ENCODE results near the gene CRY1.
A peak's percentile ranks its signal among the peaks of the same experiment; 100 is the strongest.

CRY1 gene

DNA sequence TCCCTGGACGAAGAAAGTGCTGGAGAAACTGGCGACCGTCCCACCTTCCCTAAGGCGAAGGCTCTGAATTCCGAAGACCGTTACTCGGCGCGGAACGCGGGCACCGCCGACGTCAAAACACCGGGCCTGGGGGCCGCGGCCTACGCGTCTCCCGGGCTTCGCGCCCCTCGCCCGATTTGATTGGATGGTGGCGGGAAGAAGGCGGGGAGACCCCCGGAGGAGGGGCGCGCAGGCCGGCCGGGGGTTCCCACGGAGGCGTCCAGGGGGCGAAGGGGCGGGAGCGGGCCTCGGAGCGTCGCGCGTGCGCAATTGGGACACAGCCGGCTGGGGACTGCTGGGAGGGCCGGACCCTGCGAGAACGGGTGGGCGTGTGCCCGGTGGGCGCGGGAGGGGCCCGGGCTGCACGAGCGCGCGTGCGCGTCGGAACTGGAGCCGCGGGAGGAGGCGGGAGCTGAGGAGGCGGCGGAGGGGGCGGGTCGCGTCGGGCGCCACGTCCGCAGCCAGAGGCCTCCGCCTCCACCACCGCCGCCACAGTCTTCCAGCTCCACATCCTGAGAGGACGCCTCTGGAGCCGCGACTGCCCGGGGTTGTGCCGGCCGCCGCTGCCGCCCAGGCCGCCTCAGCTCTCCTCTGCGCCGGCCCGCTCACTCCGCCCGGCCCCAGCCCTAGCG lies 137.8 kb downstream of the CRY1 start, which contains the start of gene TMEM263:
TMEM263 (plus strand) TSS at position 531 of the 671 bp plus-strand sequence. CDS start 11,210 bp downstream, outside the sequence.
- peak; percentile 95 to 96 for DNase-seq

DNA sequence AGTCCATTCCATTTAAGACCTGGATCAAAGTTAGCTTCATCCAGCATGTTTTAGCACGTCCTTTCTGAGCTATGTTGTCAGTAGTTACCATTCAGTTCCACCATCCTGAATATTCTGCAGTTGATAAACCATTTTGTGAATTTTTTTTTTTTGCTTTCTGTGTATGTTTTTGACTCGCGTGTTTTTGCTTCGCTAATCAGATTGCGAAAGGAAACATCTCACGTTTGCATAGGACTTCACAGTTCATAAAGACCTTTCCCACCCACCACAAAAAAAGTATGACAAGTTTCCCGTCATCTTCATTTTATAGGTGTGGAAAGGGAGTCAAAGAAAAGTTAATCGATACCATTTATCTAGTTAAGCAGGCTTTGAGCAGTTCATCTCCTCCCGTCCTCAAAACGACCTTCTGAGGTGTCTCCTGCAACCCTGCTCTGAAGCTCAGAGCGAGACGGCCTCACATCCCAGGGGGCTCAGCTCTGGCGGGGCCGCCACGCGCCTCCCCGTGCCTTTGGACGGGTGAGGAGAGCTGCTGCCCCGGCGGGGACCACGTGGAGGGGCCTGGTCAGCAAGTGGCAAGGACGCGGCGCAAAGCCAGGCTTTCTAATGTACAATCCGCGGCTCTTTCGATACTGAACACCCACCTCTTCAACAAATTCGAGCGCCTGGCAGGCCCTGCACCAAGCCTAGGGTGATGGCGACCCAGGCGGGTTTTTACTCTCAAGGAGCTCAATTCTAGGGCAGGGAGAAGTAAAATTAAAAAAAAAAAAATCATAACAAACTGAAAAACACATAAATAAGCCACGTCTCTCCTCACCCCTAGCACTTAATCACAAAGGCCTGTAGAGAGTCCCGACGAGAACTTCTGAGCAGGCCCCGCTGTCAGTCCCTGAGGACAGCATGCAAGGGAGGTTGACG lies 138.6 kb downstream of the CRY1 start:
- peak in 1 of 2 donors; percentile 14 for DNase-seq

DNA sequence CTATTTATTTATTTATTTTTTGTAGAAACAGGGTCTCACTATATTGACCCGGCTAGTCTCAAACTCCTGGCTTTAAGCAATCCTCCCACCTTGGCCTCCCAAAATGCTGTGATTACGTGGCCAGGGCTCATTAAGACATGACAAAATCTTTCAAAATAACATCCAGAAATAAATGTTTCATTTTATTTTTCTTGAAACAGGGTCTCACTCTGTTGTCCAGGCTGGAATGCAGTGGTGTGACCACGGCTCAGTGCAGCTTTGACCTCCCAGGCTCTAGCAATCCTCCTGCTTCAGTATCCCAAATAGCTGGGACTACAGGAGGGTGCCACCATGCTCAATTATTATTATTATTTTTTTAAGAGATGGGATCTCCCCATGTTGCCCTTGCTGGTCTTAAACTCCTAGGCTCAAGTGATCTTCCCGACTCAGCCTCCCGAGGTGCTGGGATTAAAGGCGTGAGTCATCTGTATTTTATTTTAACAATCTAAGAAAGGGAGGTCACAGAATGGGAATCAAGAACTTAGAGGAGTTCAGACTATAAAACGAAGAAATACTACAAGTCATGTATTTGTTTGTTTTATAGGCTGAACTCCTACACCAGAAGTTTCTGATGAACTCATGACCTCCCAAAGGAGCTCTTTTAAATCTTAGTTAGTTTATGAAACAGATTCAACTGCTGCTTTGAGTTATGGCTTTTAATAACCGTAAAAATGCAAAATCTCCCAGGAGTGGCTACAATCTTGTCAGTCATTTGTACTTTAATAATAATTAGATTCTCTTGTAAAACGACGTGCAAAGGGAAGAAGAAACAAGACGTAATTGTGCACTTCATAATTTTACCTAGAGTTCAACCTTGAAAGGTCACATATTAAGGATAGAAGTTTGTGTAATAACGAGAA lies 139.7 kb downstream of the CRY1 start:
- DNase-seq, result no peak

DNA sequence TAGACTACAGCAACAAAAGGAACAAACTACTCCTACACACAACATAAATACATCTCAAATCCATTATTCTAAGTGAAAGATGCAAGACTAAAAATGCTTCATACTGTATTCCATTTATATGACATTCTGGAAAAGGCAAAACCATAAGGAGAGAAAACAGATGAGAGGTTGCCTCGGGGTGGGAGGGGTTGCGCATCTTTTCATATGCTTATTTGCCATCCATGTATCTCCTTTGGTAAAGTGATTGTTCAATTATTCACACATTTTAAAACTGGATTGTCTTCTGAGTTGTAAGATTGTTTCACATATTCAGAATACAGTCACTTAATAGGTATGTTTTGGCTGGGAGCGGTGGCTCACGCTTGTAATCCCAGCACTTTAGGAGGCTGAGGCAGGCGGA lies 142.8 kb downstream of the CRY1 start:
- DNase-seq, result no peak

DNA sequence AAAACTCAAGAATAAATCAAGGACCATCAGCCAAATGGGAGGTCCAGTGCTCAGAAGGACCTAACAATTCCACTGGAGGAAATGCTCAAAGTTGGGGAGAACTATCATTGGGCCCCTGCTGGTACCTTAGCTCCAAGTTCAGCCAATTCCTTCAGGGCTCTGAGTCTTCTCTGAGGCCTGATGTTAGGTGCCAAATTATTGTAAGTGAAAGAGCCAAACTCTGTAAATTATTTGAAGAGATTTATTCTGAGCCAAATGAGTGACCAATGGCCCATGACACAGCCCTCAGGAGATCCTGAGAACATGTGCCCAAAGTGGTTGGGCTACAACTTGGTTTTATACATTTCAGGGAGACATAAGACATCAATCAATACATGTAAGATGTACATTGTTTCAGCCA lies 145.9 kb downstream of the CRY1 start:
- DNase-seq, result no peak

DNA sequence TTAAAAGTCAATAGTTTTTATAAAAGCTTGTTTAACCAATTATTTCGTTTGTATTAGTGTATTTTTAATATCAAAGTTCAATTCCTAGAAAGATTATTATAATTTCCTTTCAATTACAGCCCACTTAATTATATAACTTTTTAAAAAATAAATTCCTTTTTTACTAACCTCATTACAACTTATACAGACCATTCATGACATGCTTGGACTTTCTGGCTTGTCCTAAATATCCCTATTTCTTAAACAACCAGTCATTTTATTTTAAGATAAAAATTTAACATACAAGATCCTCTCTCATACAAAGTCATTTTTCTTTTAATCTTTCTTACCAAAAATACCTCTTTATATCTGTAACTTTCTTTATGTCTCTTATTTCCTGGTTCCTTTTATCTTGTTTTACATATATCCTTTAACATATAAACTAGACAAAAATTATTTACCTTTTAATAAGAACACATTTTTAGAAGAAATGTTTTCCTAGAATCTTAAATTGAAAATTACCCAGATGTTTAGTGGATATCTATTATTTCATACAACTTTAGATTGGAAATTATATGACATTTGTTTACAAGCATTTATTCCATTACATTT lies 148.0 kb downstream of the CRY1 start:
- DNase-seq, result no peak

DNA sequence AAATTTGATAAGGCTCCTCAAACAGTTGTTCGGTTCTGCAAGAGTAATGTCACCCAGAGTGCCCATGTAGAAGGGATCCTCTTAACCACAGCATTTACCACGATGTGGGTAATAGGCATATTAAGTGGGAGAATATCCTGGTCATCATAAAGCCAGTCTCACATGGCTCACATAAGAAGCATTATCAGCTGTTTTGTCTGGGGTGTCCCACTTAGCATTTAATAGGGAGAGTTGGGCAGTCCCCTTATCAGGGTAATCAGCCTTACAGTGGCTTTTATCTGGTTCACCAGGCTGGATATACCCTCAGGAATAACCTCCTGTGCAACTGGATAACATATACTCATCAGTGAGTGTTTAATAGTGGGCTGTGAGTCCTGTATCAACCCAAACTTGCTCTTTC lies 150.6 kb downstream of the CRY1 start:
- DNase-seq, result no peak

DNA sequence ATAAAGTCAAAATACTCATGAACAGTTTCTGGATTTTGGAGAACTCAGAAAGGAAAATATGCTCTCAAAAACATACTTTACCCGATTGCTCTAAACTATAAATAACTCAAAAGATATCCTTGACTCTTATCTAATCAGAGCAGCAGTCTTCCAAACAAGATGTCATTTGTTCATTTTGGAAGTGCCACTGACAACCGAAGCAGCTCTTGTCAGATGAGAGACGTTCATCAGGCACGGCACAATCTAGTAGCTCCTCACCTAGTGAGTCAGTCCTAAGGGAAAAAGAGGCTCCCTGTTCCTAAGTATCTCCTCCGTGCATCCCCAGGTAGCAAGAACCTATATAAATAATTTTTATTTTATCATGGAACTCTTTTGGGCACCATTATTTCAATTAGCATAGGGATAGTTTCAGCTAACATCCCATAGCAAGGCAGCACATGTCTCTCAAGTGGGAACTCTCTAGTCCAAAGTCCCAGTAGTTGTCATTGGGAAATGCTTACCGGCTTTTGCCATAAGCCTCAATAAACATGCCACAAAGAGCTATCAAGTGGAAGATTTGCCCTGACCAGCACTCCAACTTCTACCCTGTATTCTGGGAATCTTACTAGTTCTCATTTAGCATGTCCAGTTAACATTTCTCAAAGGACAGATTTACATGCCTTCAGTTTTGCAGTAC lies 151.7 kb downstream of the CRY1 start:
- DNase-seq, result no peak
